Putamen (tissue), 1 donor: Measurements from ENCODE around the gene SQSTM1.

Experiments
- DNase-seq: peaks from one replicate; pipeline ENCODE4 v3.0.0-alpha.2; 2016; ENCODE audit warnings: low spot score

SQSTM1 gene

DNA sequence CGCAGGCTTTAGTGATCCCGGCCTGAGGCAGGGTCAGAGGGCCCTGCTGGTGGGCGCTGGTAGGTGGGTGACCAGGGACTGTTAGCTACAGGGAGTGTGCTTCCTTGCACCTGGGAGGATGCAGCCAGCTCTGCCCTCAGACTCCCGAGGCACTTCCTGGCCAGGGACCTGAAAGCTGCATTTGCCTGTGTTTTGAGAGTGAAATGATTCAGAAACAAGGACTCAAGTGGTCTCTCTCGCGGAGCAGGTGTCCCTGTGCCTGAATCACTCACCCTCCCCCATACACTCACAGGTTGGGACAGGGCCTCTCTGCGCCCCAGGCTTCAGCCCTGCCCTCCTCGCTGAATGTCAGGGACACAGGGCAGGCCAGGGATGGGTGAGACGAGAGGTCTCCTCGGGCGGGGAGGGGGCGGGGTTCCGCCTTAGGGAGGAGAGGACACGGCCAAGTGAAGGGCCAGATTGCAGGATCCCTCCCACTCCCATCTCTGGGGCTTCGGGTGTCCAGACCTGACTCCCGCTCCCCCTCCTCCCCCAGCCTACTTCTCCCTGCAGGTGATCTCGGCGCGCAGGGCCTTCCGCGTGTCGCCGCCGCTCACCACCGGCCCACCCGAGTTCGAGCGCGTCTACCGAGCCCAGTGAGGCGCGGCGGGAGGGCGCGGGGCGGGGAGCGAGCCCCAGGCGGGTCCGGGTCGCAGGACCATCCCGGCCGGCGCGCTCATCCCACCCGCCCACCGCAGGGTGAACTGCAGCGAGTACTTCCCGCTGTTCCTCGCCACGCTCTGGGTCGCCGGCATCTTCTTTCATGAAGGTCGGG lies 25.4 kb upstream of the SQSTM1 start:
- no peak for DNase-seq

DNA sequence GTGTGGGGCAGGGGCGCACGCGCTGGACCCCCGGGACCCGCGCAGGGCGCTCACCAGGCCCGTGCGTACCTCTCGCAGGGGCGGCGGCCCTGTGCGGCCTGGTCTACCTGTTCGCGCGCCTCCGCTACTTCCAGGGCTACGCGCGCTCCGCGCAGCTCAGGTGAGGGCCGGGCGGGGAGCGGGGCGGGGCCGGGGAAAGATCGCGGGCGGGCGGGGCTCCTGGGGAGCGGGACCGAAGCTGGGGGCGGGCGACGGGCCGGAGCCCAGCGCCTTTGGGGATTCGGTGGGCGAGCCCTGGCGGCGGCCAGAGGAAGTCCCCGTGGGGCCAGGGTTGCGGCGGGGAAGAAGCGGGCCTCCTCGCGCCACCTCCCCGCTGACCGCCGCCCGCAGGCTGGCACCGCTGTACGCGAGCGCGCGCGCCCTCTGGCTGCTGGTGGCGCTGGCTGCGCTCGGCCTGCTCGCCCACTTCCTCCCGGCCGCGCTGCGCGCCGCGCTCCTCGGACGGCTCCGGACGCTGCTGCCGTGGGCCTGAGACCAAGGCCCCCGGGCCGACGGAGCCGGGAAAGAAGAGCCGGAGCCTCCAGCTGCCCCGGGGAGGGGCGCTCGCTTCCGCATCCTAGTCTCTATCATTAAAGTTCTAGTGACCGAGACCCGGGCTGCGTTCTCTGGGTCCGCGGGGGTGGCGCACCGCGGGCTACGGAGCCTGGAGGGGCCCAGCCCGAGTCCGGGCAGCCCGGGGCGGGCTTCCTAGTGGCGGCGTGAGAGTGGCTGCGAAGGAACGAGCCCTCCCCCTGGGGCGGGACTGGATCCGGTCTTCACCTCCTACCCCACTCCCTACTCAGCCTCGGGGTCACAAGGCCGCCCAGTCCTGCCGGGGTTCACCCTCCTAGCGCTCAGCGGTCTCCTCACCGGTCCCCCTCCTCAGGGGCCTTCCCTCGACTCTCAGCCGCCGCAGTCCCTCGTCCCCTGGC lies 24.6 kb upstream of the SQSTM1 start:
- peak; percentile 73 for DNase-seq

DNA sequence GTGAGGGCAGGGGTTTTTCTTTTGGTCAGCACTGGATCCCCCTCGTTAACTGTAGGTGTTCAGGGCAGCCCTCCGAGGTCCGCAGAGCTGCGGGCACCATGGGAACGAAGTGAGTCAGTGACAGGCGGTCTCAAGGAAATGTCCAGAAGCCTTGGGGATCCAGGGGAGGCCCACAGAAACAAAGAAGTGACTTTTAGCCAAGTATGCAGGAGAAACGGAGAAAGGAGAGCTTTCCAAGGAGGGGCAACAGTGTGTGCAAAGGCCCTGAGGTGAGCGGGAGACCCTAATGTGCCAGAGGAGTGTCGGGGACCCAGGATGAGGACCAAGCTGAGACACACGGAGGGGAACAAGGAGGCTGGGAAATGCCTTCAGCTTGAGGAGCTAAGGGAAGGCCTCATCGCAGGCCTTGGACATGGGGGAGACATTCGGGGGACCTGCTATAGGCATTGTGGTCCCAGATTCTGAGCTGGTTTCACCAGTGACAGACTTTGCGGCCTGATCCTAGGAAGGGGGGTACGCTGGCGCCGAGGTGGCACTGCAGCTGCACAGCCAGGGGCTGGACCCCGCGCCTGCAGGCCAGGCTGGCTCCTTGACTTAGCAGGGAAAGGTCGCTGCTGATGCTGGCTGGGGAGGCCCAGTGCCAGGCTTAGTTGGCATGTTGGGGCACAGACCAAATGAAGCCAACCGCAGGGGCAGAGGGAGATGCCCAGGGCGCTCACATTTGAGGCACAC lies 23.7 kb upstream of the SQSTM1 start:
- no peak for DNase-seq

DNA sequence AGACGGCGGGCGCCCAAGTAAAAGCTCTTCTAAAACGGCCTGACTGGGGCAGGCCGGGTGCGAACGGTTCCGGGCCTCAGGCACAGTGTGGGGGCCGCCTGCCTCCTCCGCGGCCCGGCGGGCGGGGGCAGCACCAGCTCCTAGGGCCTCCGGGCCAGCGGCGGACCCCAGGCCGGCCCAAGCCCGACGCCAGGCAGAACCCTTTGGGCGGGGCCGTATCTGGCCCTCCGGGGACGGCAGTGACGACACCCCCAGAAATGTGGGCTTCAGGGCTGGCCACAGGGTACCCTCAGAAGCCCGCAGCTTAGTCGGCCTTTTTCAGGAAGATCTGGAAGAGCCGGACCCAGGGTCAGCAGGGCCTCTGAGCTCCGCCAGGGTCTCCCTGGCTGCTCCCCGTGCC lies 23.0 kb upstream of the SQSTM1 start:
- DNase-seq = no peak

DNA sequence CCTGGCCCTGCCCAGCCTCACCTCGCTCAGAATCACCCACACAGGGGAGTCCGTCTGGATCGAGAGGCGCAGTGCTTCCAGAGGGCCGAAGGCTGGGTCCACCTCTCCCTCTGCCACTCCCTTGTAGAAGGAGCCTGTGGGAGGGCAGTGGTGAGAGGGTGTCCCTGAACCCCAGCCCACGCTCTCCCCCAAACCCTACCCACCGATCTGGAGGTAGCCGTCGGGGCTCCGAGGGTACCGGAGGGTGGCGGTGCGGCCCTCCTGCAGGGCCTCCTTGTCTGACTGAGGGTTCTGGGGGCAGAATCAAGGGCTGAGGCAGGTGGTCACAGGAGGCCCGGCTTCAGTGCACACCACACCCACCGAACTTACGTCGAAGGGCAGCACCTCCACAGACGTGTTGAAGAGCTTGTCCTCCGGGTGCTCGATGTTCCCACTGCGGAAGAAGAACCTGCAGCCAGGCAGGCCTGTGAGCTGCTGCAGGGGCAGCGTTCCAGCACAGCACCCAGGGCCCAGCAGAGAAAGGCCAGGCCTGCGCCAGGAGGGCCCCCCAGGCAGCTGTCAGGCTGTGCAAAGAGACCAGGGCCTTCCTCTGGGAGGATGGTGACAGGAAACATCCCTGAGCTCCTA lies 22.4 kb upstream of the SQSTM1 start:
- DNase-seq = no peak

DNA sequence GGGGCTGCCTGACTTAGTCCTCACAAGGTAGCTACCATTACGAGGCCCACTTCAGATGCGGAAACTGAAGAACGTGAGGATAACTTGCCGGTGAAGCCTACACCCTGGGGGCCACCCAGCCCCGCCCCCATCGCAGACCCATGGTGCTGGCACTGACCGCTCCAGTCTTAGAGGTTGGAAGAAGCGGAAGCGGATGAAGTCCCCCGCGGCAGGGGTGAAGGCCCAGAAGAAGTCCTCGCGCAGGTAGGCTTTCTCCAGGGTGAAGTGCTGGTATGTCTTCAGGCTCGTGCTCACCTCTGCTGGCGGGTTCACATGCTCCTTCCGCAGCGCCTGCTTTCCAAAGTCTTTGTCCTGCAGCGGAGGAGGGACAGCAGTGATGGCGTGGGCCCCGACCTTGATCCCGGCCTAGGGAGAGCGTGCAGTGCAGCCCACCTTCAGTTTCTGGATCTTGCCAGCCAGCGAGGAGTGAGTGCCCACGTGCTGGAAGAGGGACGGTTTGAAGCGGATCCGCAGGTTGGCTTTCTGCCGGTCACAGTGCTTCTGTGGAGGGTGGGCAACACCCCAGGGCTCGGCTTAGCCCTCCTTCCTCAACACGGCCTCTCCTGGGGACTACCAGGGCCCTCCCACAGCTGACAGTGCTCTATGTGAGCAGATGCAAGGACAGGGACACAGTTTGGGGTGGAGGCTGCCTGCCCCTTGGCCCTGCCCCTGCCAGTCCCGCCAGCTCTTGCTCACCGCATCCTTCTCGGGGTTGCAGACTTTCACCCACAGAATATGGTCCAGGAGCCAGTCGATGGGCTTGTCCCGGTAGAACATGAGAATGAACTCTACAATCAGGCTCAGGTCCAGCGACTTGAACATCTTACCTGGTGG lies 21.7 kb upstream of the SQSTM1 start:
- no peak for DNase-seq

DNA sequence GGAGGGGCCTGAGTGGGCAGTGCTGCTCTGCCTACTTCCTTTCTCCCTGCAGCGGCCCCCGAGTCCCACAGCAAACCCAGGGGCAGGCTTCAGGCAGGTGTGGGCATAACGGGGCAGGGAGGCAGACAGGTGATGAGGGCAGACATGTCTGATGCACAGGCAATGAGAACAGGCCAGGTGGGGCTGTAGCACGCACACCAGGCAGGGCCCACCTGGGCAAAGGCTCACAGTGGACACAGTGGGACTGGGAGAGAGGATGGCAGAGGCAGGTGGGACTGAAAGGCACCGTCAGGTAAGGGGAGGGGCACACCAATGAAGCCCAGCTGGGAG lies 21.1 kb upstream of the SQSTM1 start:
- DNase-seq = no peak

DNA sequence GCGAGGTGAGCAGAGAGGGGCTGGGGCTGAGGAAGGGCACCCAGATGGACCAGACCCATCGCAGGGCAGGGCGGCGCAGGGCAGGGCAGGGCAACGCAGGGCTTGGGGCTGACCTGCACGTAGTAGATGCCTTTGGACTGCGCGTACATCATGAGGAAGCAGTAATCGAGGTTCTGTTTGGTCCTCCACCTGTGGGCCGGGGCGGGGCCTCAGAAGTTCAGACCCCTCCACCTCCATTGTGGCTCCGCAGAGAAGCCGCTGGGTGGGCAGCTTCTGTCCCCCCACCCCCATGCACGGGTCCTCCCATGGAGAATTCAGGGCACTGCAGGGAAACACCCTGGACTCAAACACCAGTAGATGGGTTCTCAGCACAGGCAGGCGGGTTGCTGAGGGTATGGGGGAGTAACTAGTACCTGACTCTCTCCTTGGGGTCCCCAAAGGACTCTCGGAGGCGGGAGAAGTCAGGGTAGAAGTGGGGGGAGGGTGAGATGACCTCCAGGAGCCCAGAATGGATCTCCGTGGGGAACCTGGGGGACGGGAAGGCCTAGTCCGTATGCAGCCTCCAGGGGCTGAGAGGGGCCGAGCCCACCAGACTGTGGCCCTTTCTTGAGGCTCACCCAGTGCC lies 20.5 kb upstream of the SQSTM1 start:
- DNase-seq = no peak

DNA sequence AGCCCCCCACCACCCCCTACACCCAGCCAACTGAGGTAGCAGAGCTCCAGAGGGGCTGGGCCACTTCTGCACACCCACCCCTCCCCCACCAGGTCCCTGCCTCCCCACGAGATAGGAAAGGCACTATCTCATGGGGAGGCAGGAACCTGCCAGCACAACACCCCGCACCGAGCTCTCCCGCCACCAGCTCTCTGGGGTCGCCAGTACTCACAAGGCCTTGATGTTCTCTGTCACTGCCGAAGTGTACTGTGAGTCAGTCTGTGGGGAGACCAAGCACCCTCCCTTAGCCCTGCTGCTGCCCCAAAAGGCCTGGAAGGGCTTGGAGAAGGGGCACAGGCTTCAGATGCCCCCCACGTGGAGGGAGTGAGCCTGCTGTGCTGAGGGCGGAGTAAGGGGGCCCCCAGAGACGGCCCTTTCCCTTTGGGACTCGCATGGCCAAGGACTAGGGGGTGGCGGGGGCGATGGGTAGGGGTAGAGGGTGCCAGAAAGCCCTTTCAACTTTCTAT lies 20.0 kb upstream of the SQSTM1 start:
- no peak for DNase-seq

DNA sequence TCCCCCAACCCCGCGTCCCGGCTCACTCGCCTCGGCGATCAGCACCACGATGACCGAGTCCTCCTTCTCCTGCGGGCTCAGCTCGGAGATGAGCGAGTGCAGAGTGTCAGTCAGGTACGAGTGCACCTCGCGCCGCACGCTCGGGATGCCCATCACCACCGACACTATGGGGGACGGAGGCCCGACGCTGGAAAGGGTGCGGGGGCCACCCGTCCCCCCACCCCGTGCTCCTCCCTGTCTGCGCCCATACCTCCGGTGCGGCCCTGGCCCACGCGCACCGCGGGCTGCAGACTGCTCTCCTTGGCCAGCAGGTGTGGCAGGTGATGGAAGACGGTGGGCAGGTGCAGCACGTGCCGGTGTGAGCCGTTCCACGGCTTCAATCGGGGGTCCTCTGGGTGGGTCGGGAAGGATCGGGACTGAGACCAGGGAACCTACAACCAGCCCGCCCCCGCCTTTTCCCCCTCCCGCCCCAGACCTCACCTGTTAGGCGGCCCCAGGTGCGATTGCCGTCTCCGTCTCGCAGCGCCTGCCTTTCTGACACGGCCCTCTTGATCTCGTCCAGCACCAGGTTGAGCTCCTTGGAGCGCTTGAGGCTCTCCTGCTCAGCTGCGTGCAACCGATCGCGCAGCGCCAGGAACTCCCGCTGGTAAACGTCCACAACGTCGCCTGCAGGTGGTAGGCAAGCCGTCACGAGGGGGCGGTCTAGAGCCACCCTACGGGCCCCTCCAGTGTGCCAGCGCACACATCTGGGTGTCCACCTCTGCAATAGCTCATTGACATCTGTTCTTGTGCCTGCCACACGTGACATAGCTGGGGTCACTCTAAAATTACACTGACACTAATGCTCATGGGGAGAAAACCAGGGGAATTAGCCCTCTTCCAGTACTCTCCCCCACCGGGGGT lies 19.1 kb upstream of the SQSTM1 start:
- DNase-seq = no peak

DNA sequence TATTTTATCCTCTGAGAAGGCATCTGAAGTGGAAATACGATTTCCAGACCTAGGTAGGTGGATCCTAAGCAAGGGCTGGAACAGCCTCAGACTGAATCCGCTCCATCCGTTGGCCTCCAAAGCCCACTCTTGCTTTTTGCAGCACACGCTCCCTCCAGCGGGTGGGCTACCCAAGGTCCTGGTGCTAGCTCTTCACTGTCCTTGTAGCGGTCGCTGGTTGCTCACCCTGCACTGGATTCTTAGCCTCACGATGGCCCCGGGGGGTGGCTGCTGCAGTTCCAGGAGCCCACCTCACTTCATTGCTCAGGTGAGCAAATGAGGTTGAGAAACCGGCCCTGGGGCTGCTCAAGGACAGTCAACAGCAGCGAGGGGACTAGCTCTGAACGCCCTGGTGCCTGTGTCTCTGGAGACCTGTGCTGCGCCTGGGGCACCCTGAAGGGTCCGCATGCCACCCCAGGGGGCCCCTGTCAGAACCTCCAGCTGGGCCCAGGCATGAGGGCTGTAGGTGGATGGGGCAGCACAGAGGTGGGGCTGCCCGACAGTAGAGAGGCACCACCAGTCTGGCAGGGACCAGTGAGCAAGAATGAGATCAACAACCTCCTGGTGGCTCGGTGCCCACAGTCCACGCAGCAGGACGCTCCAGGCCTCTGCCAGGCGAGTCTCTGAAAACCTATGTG lies 18.4 kb upstream of the SQSTM1 start:
- DNase-seq = no peak

DNA sequence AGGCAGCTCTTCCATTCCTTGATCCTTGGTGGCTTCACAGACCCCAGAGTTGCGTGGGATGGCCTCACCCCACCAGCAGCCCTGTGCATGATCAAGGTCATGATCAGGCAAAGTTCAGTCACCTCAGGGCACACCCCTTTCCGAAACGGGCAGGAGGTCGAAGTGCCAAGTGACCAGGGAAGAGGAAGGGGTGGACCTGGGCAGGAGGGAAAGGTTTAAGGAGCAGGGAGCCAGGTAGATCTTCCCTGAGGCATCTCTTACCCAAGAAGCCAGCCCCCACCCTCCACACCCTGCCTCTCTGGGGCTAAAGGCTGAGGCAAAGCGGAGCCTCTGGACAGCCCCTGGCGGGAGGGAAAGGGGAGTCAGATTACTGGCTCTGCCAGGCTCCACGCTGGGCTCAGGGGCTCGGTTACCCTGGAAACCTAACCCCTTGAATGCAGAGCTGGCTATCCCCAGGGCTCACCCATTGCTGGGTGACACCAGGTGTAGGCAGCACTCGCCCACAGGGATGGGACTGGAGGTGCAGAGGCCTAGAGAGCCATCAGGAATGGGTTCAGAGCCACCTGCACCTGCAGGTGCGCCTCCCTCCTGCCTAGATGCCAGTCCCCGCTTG lies 17.6 kb upstream of the SQSTM1 start:
- no peak for DNase-seq

DNA sequence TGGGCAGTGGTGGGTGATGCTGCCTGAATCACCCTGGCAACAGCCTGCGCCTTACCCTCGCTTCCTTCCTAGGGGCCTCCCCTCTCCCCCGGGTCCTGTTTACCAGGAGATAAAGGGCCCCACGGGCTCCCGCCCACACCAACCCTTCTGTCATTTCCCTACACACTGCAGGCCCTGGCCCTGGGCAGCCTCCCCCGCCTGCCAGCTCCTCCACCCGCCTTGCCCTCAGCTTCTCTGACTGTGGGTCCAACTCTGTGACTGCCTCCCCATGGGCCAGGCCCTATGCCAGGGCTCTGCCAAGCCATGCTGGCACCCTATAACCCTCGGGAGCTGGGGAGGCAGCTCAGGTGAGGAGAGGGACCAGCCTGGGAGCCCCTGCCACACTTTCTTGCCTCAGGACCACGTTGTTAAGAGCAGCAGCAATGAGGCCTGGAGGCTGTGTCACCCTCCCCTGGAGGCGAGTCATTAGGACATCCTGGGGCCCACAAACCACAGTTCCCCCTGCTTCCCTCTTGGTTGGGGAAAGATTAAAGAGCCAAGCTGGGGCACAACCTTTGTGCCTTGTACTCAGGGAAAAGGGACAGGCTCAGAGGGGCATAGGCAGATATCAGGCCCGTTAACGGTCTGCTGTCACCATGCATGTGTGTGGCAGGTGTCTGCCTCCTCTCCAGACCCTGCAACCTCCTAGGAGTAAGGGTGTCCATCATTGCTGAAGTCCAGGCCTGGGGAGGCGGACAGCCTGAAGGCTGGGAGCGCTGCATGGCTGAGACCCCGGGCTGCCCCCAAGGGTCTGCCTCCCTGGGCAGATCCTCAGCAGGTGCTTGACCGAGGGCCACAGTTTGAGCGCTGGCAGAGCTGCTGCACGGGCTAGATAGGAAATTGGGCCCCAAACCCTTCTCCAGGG lies 16.8 kb upstream of the SQSTM1 start:
- no peak for DNase-seq

DNA sequence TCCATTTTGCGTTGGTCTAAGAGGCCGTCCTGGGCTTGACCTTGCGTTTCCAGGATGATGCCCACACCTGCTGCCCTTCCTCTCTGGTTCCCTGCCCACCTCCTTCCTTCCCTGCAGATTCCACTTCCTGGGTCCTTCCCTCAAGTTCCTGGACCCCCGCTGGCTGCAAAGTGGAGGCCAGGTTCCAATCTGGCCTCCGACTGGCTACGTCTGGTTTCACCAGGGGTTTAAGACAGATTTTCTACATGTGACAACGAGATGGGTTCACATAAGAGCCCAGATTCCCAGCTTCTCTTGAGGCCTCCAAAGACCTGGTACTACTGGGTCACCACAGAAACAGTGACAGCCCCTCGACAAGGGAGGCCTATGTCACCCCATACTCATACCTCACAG lies 16.2 kb upstream of the SQSTM1 start:
- no peak for DNase-seq

DNA sequence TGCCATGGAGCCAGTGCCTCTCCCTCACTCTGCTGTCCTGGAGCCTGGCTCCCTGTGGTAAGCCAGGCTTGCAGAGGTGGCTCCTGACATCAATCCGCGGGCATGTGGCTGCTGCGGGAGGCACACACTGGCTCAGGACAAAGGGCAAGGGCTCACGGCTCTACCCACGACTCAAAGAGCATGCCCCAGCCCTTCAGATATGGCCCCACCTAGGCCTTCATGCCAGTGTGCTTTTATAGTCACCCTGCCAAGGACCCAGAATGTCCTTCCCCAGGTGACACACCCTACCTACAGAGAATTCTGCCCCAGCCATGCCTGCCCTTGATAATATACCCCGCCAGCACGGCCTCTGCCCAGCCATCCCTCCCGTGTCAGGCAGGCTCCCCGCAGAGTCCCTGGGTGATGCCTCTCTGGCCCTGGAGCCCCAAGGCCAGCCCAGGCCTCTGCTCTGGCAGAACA lies 15.6 kb upstream of the SQSTM1 start:
- no peak for DNase-seq

DNA sequence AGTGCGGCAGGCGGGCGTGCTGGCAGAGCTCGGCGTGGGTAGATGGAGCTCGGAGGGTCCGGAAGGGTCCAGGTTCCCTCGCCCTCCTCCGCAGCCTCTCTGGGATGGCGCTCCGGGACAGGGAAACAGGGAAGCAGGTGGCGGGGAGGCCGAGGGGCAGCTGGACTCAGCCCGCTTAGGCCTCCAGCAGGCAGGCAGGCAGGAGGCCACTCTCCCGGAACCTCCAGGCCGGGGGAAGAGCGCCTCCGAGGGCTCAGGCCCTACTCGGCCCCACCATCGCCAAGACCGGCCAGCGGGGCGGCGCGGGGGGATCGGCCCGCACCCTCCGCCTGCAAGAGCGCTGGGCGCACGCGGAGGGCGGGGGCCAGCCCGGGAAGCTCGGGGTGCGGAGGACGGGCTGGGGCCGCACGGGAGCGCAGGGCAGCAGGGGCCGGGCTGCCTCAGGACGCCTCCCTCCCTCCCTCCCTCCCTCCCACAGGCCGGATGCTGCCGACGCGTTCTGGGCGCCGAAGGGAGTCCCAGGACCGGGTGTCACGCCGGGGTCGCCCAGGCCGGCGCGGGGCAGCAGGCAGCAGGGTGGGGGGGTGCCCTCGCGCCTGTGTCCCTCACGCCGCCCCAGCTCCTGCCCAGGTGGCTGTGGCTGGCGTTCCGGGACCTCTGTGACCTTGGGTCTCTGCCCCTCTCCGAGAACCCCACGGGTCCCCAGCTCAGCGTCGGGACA lies 15.0 kb upstream of the SQSTM1 start:
- DNase-seq = no peak
